Upper lobe of left lung (tissue), 6 donors: ENCODE data around the gene FBXO11. TPM values are rescaled to one million over a fixed set of nuclear protein-coding genes. Genes with fewer than 3 reads are reported as not detected.
A peak's percentile ranks its signal among the peaks of the same experiment; 100 is the strongest.
"Not testable (repeated sequence)": the region's sequence is repeated elsewhere in the genome, so short reads cannot be mapped to it uniquely, and the experiment has no call there.

ENCODE experiments used
- ATAC-seq, 2 donors: fragments of 200-7000 bp; cut with Tn5 transposase; one replicate each; pipeline ENCODE4 v1.9.1; 2022; ENCODE audit warnings: mild to moderate bottlenecking in 2 of 2, moderate library complexity in 2 of 2; ENCODE audit not compliant: low FRiP score in 2 of 2
- DNase-seq, 2 donors: peaks; one replicate each; pipeline ENCODE4 v3.0.0-alpha.2; 2019 to 2020
- H3K27ac ChIP-seq, 4 donors: fragments of 200-600 bp; sonication (generic); one replicate each; pipeline ENCODE4 v1.5.1; 2016 to 2019
- H3K27me3 ChIP-seq, 4 donors: fragments of 200-600 bp; sonication (generic); one replicate each; pipeline ENCODE4 v1.5.1; 2017 to 2019
- H3K36me3 ChIP-seq, 4 donors: fragments of 200-600 bp; sonication (generic); one replicate each; pipeline ENCODE4 v1.5.1; 2016 to 2019
- H3K4me1 ChIP-seq, 4 donors: fragments of 200-600 bp; sonication (generic); one replicate each; pipeline ENCODE4 v1.5.1; 2018 to 2019
- H3K4me3 ChIP-seq, 4 donors: fragments of 200-600 bp; sonication (generic); one replicate each; pipeline ENCODE4 v1.5.1; 2017 to 2019; ENCODE audit warnings: mild to moderate bottlenecking in 2 of 4, moderate library complexity in 1 of 4
- H3K9me3 ChIP-seq, 4 donors: fragments of 200-600 bp; sonication (generic); one replicate each; pipeline ENCODE4 v1.5.1; 2018 to 2019
- EP300 ChIP-seq, 4 donors: sonication (generic); formaldehyde crosslinking; IDR thresholded peaks; one replicate each; pipeline ENCODE4 v1.5.1; 2017; ENCODE audit warnings: antibody characterized with exemption in 4 of 4, control low read depth in 2 of 4
- POLR2A ChIP-seq, 4 donors: fragments of 450-650 bp; IDR thresholded peaks; one replicate each; pipeline ENCODE4 v1.5.1; 2016 to 2017; ENCODE audit warnings: antibody characterized with exemption in 4 of 4, mild to moderate bottlenecking in 2 of 4
- POLR2AphosphoS5 ChIP-seq, 2 donors: sonication (generic); formaldehyde crosslinking; IDR thresholded peaks; one replicate each; pipeline ENCODE4 v1.5.1; 2017; ENCODE audit warnings: antibody characterized with exemption in 2 of 2
- WGBS, 2 donors: methylation state at CpG; one replicate each; pipeline ENCODE4 v1.1.5; 2017 to 2018; 5-methylcytosine and 5-hydroxymethylcytosine counted together
- total RNA-seq, 6 donors: library from RNA; depleted of rRNA in 4 of 6; stranded (reverse); fragments of >200 nt in 4 of 6; gene quantifications; one replicate each; pipeline versions ENCODE4 v1.1.0 to v1.2.1, GENCODE V29; 2016 to 2021
- TF ChIP-seq, protein P1 (sequence below), 6 experiments: fragments of 450-650 bp in 4 of 6; fragments of 200-600 bp in 2 of 6; sonication (generic) in 2 of 6; IDR thresholded peaks; one replicate each; pipeline ENCODE4 v1.5.1; 2016 to 2019; ENCODE audit warnings: antibody characterized with exemption in 6 of 6
- donor health status: DM: no; HTN: no; CAD: no; lungs with moderate emphysema.
- donor health status: DM: no; HTN: yes; CAD: no; lungs with severe emphysema.

The FBXO11 gene
- total RNA-seq, 6 donors from 2014 or later = 30.5 to 99.2 (median 60.0) TPM

DNA sequence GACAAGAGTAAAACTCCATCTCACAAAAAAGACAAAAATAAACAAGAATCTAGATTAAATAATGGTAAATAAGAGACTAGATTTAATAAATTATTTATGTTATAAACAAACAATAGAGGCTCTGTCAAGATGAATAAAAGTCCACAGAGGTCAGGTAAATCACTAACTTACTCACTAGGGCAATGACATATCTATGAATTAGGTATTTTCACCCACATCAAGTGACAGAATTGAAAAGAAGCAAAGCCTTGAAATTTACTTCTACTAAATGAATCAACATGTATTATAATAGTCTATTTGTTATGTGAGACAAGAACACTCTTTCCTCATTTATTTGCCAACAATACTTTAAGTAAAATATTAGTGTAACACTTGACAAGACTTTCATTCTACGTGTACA lies 41.7 kb downstream of the FBXO11 start:
- peak overlapping the region in 1 of 4 donors; percentile 6 for H3K27ac ChIP-seq
- TF ChIP-seq POLR2A (IDR thresholded peaks at IDR 0.05) (no peak), EP300 (IDR thresholded peaks at IDR 0.05) (no peak), POLR2AphosphoS5 (IDR thresholded peaks at IDR 0.05) (no peak)
- TF ChIP-seq, protein P1, sequence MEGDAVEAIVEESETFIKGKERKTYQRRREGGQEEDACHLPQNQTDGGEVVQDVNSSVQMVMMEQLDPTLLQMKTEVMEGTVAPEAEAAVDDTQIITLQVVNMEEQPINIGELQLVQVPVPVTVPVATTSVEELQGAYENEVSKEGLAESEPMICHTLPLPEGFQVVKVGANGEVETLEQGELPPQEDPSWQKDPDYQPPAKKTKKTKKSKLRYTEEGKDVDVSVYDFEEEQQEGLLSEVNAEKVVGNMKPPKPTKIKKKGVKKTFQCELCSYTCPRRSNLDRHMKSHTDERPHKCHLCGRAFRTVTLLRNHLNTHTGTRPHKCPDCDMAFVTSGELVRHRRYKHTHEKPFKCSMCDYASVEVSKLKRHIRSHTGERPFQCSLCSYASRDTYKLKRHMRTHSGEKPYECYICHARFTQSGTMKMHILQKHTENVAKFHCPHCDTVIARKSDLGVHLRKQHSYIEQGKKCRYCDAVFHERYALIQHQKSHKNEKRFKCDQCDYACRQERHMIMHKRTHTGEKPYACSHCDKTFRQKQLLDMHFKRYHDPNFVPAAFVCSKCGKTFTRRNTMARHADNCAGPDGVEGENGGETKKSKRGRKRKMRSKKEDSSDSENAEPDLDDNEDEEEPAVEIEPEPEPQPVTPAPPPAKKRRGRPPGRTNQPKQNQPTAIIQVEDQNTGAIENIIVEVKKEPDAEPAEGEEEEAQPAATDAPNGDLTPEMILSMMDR (IDR thresholded peaks at IDR 0.05) = no peak
- H3K27me3 ChIP-seq = no peaks in the 10 kb centered on the region
- no peaks in the 10 kb centered on the region for H3K9me3 ChIP-seq
- DNase-seq (no peak), ATAC-seq (no peak)
- no peaks in the 10 kb centered on the region for H3K36me3 ChIP-seq
- 22 to 49% methylated on average over 1 of the region's 1 CpG for WGBS, 2 donors
- H3K4me3 ChIP-seq = no peak overlapping the region
- peaks cover 26 to 60% (median 30%) of the 10 kb centered on the region in 4 donors for H3K4me1 ChIP-seq

DNA sequence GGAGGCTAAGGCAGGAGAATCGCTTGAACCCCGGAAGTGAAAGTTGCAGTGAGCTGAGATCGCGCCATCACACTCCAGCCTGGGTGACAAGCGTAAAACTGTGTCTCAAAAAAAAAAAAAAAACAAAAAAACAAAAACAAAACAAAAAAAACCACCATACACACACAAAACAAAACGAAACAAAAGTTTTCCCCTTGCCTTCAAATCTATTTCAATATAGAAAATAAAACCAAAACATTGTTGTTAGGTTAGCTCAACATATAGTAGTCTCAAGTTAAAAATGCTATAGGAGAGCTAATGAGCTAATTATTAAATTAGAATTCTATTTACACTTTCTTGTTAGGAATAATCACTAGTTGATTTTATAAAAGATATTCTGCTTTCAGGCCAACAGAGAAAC lies 43.3 kb downstream of the FBXO11 start:
- no peak overlapping the region for H3K27ac ChIP-seq
- 91 to 97% methylated on average over 6 of the region's 6 CpGs for WGBS, 2 donors
- H3K36me3 ChIP-seq = no peaks in the 10 kb centered on the region
- no peaks in the 10 kb centered on the region for H3K9me3 ChIP-seq
- H3K27me3 ChIP-seq = no peaks in the 10 kb centered on the region
- TF ChIP-seq POLR2AphosphoS5 (IDR thresholded peaks at IDR 0.05) = no peak
- no peak for TF ChIP-seq EP300 (IDR thresholded peaks at IDR 0.05)
- TF ChIP-seq POLR2A (IDR thresholded peaks at IDR 0.05) = no peak
- TF ChIP-seq, protein P1 (IDR thresholded peaks at IDR 0.05) = no peak
- peaks cover 24 to 53% (median 31%) of the 10 kb centered on the region in 4 donors for H3K4me1 ChIP-seq
- H3K4me3 ChIP-seq = no peak overlapping the region
- ATAC-seq (no peak), DNase-seq (no peak)

DNA sequence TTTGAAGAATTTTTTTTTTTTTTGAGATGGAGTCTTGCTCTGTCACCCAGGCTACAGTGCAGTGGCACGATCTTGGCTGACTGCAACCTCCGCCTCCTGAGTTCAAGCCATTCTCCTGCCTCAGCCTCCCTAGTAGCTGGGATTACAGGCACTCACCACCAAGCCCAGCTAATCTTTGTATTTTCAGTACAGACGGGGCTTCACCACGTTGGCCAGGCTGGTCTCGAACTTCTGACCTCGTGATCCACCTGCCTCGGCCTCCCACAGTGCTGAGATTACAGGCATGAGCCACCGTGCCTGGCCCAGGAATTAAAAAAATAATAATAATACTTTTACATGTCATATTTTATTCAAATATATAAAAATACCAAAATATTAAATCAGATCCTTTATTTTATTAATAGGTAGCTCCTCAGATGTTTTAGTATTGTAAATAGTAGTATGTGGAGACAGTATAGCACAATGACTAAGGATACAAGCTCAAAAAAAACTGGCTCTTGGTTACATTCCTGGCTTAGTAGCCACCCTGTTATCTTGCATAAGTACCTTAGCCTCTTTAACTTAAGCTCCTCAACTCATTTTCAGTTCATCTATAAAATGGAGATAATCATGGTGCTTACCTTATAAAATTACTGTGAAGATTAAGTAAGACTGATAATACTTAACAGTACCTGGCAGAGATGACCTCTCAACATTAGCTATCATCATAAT lies 53.1 kb downstream of the FBXO11 start:
- not testable (repeated sequence) for H3K9me3 ChIP-seq, H3K4me3 ChIP-seq, H3K27me3 ChIP-seq, DNase-seq, H3K36me3 ChIP-seq, ATAC-seq, H3K27ac ChIP-seq
- peaks cover 18 to 24% (median 24%) of the 10 kb centered on the region in 4 donors for H3K4me1 ChIP-seq
- WGBS, 2 donors = 91 to 92% methylated on average over 8 of the region's 8 CpGs

DNA sequence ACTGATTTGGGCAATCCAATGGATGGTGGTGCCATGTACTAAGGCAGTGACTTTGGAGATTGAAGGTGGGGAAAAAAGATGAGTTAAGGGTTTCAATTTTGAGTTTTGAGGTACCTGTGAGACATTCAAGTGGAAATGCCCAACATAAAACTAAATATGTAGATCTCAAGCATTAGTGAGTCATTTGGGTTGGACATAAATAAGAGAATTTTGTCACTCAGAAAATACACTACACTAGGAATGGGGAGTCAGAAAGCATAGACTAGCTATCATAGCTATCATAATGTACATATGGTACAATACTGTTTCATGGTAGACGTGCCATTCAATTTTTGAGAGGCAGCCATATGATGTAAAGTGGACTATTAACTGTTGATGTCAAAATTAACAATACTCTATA lies 56.1 kb downstream of the FBXO11 start:
- Histone ChIP-seq H3K4me1 (peaks cover 0 to 11% (median 4%) of the 10 kb centered on the region in 4 donors), H3K27ac (no peak overlapping the region), H3K9me3 (no peaks in the 10 kb centered on the region), H3K36me3 (no peaks in the 10 kb centered on the region), H3K4me3 (no peak overlapping the region), H3K27me3 (no peaks in the 10 kb centered on the region)
- TF ChIP-seq POLR2AphosphoS5 (IDR thresholded peaks at IDR 0.05) (no peak), POLR2A (IDR thresholded peaks at IDR 0.05) (no peak), EP300 (IDR thresholded peaks at IDR 0.05) (no peak)
- TF ChIP-seq, protein P1 (IDR thresholded peaks at IDR 0.05) = no peak
- no peak for ATAC-seq
- 94 to 96% methylated on average over 1 of the region's 1 CpG for WGBS, 2 donors
- DNase-seq = no peak

DNA sequence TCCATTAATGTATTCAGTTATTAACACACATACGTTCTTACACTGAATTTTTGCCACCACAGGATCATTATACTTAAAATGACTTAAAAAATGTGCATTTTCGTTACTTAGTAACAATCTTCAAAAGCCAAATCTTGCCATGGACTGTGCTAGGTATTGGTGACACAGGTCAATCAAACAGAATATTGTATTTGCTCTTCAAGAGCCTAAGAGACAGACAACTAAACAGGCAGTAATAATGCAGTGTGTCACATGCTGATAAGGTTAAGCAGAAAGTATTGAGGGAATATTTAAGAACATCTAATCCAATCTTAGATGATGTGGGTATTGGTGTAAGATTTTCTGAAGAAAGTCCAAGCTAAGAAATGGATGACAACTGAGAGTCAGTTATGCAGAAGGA lies 56.9 kb downstream of the FBXO11 start:
- H3K4me1 ChIP-seq = peaks cover 3 to 11% (median 8%) of the 10 kb centered on the region in 4 donors
- H3K27ac ChIP-seq = no peak overlapping the region
- no peaks in the 10 kb centered on the region for H3K9me3 ChIP-seq
- 88% methylated on average over 2 of the region's 2 CpGs for WGBS, 2 donors
- no peak for TF ChIP-seq POLR2A (IDR thresholded peaks at IDR 0.05)
- TF ChIP-seq, protein P1 (IDR thresholded peaks at IDR 0.05) = no peak
- no peak for TF ChIP-seq EP300 (IDR thresholded peaks at IDR 0.05)
- no peak for TF ChIP-seq POLR2AphosphoS5 (IDR thresholded peaks at IDR 0.05)
- no peaks in the 10 kb centered on the region for H3K27me3 ChIP-seq
- no peak for DNase-seq
- no peaks in the 10 kb centered on the region for H3K36me3 ChIP-seq
- no peak for ATAC-seq
- H3K4me3 ChIP-seq = no peak overlapping the region
